Measurements from ENCODE around the gene UBR2. TPM values are rescaled to one million over a fixed set of nuclear protein-coding genes. Genes with fewer than 3 reads are reported as not detected.
"Not testable (repeated sequence)": the region's sequence is repeated elsewhere in the genome, so short reads cannot be mapped to it uniquely, and the experiment has no call there.

UBR2 gene
- total and polyA plus RNA-seq, 2 donors (not counting 1 experiment from before 2014, with no cell fraction given), result 17.9 to 34.7 TPM

GRCh38 chr6:42664718-42665117 is 100.9 kb downstream of the UBR2 start:
- H3K9me3 ChIP-seq (ENCODE audit: control insufficient read depth, insufficient read depth, low read depth, low read length), result no peaks in the 10 kb centered on the region
- no peak overlapping the region for H3K9ac ChIP-seq (ENCODE audit: insufficient read depth, low read length)
- H3K4me1 ChIP-seq (ENCODE audit: control insufficient read depth, extremely low read depth, insufficient read depth, low read length), result no peaks in the 10 kb centered on the region
- H3K27ac ChIP-seq (ENCODE audit: insufficient read depth, low read length), result no peak overlapping the region
- H3K79me2 ChIP-seq (ENCODE audit: control insufficient read depth, insufficient read depth, low read length), result no peaks in the 10 kb centered on the region
- no peak overlapping the region for H3K4me2 ChIP-seq (ENCODE audit: extremely low read depth, insufficient read depth, low read length)
- H4K20me1 ChIP-seq (ENCODE audit: control insufficient read depth, extremely low read depth, insufficient read depth, low read length), result no peaks in the 10 kb centered on the region
- no peak for TF ChIP-seq EZH2 (IDR thresholded peaks at IDR 0.05; ENCODE audit: low read length, missing control alignments)
- no peak for TF ChIP-seq CTCF (conservative IDR thresholded peaks at IDR 0.05 in 1 of 2, IDR thresholded peaks at IDR 0.05 in 1 of 2; ENCODE audit: low read depth in 1 of 2, low read length in 2 of 2)
- no peak overlapping the region for H2AFZ ChIP-seq (ENCODE audit: low read length)
- H3K36me3 ChIP-seq (ENCODE audit: control insufficient read depth, insufficient read depth, low read length), result peaks cover 4% of the 10 kb centered on the region
- no peak overlapping the region for H3K4me3 ChIP-seq (replicated peaks in 1 of 4; ENCODE audit: control extremely low read depth in 1 of 4, insufficient read depth in 1 of 4, low read depth in 3 of 4, low read length in 4 of 4)
- no peaks in the 10 kb centered on the region for H3K27me3 ChIP-seq (ENCODE audit: control insufficient read depth, insufficient read depth, low read length)
- DNase-seq (ENCODE audit: low read depth in 2 of 2), result no peak

- not testable (repeated sequence) for DNase-seq (ENCODE audit: low read depth in 2 of 2); H3K27ac ChIP-seq (ENCODE audit: insufficient read depth, low read length); H3K36me3 ChIP-seq (ENCODE audit: control insufficient read depth, insufficient read depth, low read length)
Observed at GRCh38 chr6:42674368-42674767, 110.5 kb downstream of the UBR2 start.

GRCh38 chr6:42674780-42675179 is 111.0 kb downstream of the UBR2 start:
- Histone ChIP-seq H2AFZ (ENCODE audit: low read length) (no peak overlapping the region), H4K20me1 (ENCODE audit: control insufficient read depth, extremely low read depth, insufficient read depth, low read length) (no peaks in the 10 kb centered on the region), H3K79me2 (ENCODE audit: control insufficient read depth, insufficient read depth, low read length) (no peaks in the 10 kb centered on the region), H3K4me3 (replicated peaks in 1 of 4; ENCODE audit: control extremely low read depth in 1 of 4, insufficient read depth in 1 of 4, low read depth in 3 of 4, low read length in 4 of 4) (no peak overlapping the region), H3K27me3 (ENCODE audit: control insufficient read depth, insufficient read depth, low read length) (no peaks in the 10 kb centered on the region), H3K9me3 (ENCODE audit: control insufficient read depth, insufficient read depth, low read depth, low read length) (no peaks in the 10 kb centered on the region), H3K27ac (ENCODE audit: insufficient read depth, low read length) (no peak overlapping the region), H3K36me3 (ENCODE audit: control insufficient read depth, insufficient read depth, low read length) (peaks cover 8% of the 10 kb centered on the region), H3K9ac (ENCODE audit: insufficient read depth, low read length) (no peak overlapping the region), H3K4me1 (ENCODE audit: control insufficient read depth, extremely low read depth, insufficient read depth, low read length) (no peaks in the 10 kb centered on the region), H3K4me2 (ENCODE audit: extremely low read depth, insufficient read depth, low read length) (no peak overlapping the region)
- no peak for DNase-seq (ENCODE audit: low read depth in 2 of 2)
- TF ChIP-seq EZH2 (IDR thresholded peaks at IDR 0.05; ENCODE audit: low read length, missing control alignments) (no peak), CTCF (conservative IDR thresholded peaks at IDR 0.05 in 1 of 2, IDR thresholded peaks at IDR 0.05 in 1 of 2; ENCODE audit: low read depth in 1 of 2, low read length in 2 of 2) (no peak)

More at GRCh38 chr6:42674368-42674767, 110.5 kb downstream of the UBR2 start:
- not testable (repeated sequence) for H3K9ac ChIP-seq (ENCODE audit: insufficient read depth, low read length); H3K79me2 ChIP-seq (ENCODE audit: control insufficient read depth, insufficient read depth, low read length); H2AFZ ChIP-seq (ENCODE audit: low read length); H3K4me1 ChIP-seq (ENCODE audit: control insufficient read depth, extremely low read depth, insufficient read depth, low read length); H3K4me2 ChIP-seq (ENCODE audit: extremely low read depth, insufficient read depth, low read length); H4K20me1 ChIP-seq (ENCODE audit: control insufficient read depth, extremely low read depth, insufficient read depth, low read length); H3K4me3 ChIP-seq (replicated peaks in 1 of 4; ENCODE audit: control extremely low read depth in 1 of 4, insufficient read depth in 1 of 4, low read depth in 3 of 4, low read length in 4 of 4); H3K27me3 ChIP-seq (ENCODE audit: control insufficient read depth, insufficient read depth, low read length); H3K9me3 ChIP-seq (ENCODE audit: control insufficient read depth, insufficient read depth, low read depth, low read length)

All from fibroblast of lung (primary cell).